Activated CD4-positive, alpha-beta T cell treated with anti-CD3 and anti-CD28 coated beads, Interleukin-2, amount 10 ng/mL, durations not matched to agents 24 days and 14 days (primary cell): Measurements from ENCODE around the gene CROCC2. TPM values are rescaled to one million over a fixed set of nuclear protein-coding genes. Genes with fewer than 3 reads are reported as not detected.

Experiments
- DNase-seq: peaks from one replicate; pipeline ENCODE4 v3.0.0; 2022
- H3K27ac Mint-ChIP-seq: one replicate; pipeline ENCODE4 v1.8.0; 2022; ENCODE audit warnings: mild to moderate bottlenecking, mixed read lengths
- H3K27me3 Mint-ChIP-seq: one replicate; pipeline ENCODE4 v1.8.0; 2022; ENCODE audit warnings: mixed read lengths
- H3K36me3 Mint-ChIP-seq: one replicate; pipeline ENCODE4 v1.8.0; 2022; ENCODE audit warnings: low read depth, mild to moderate bottlenecking, mixed read lengths
- H3K4me1 Mint-ChIP-seq: one replicate; pipeline ENCODE4 v1.8.0; 2021; ENCODE audit warnings: mixed read lengths
- H3K4me3 Mint-ChIP-seq: one replicate; pipeline ENCODE4 v1.8.0; 2022; ENCODE audit warnings: mild to moderate bottlenecking, moderate library complexity, mixed read lengths
- H3K9me3 Mint-ChIP-seq: one replicate; pipeline ENCODE4 v1.8.0; 2021; ENCODE audit warnings: mixed read lengths
- intact Hi-C: fragments of 100-400 bp; cut with micrococcal nuclease; formaldehyde crosslinking; loops from one replicate; pipeline ENCODE4 v1.15.1; 2023
- total RNA-seq: library from RNA; stranded (reverse); gene quantifications from 2 replicates; pipeline ENCODE4 v1.2.3, GENCODE V29; 2022

The CROCC2 gene
- total RNA-seq, 1 donor from 2014 or later, result not detected

GRCh38 chr2:240872317-240873097, 33.6 kb upstream of the CROCC2 start:
- DNase-seq, result no peak
- Mint-ChIP-seq H3K27ac (no peak overlapping the region), H3K36me3 (no peaks in the 10 kb centered on the region), H3K27me3 (no peaks in the 10 kb centered on the region), H3K4me3 (no peak overlapping the region), H3K9me3 (no peaks in the 10 kb centered on the region), H3K4me1 (no peaks in the 10 kb centered on the region)
- intact Hi-C loops, result no loop called here

DNA sequence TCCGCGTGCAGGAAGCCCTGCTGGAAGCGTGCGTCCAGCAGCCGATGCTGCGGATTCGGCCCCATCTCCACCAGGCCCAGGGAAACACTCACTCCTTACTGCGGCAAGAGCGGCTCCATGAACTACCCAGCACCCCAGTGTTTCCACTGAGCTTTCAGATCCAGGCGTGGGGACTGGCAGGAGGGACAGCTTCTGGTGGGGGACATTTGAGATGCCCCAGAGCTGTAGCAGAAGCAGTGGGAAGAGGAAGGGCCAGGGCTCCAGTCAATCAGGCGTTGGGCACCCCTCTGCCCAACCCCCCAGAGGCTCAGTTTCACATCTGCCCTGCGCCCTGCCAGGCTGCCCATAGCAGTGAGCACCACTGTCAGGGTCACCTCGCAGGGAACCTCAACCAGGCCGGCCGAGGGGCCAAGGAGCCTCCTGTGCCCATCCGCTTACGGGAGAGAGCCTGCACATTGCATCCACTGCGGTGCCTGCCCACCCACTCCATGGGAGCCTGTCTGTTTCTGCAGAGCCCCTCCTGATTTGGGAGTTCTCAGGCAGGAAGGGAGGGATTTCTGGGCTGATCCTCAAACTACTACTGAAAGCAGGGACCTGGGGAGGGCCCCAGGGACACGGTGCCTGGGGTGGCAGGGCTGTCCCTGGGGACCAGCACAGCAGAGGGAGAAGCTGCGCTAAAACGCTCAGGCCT, 32.9 kb upstream of the CROCC2 start:
- H3K27ac Mint-ChIP-seq, result no peak overlapping the region
- intact Hi-C loops, result no loop called here
- no peak overlapping the region for H3K4me3 Mint-ChIP-seq
- no peaks in the 10 kb centered on the region for H3K4me1 Mint-ChIP-seq
- no peaks in the 10 kb centered on the region for H3K9me3 Mint-ChIP-seq
- no peaks in the 10 kb centered on the region for H3K27me3 Mint-ChIP-seq
- no peaks in the 10 kb centered on the region for H3K36me3 Mint-ChIP-seq
- no peak for DNase-seq

DNA sequence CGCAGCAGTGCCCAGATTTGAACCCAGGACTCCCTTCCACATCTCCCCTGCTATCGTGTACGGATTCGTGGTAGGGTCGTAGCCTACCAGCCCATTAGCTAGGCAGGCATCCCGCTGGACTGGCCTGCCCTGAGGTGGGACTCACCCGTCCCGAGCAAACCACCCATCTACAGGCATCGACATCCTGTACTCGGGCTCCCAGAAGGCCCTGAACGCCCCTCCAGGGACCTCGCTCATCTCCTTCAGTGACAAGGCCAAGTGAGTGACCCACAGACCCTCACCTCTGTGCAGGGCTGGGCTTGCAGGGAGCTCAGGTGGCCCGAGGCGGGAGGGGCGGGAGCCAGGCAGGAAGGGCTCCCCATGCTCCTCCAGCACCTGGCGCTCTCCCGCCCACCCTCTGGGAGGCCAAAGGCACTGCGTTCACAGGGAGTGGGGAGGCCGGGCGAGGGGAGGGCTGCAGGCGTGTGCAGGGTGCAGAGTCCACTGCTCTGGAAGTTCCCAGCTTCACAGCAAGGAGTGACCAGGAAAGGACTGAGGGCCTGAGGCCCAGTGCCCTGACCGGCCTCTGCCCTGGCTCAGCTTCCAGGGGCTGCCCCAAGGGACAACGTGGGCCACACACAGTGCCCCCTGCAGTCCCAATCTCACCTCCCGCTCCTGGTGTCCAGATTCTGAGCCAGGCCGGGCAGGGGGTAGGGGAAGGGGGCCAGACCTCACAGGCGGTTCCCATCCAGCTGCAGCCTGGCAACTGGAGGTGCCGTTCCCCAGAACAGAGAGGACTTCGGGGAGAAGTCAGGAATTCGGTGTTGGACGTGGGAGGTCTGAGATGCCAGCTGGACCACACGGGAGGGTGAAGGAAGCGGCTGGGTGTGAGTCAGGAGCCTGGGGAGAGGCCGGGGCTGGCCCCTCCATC, 32.1 kb upstream of the CROCC2 start:
- no peaks in the 10 kb centered on the region for H3K9me3 Mint-ChIP-seq
- no peak overlapping the region for H3K27ac Mint-ChIP-seq
- no peaks in the 10 kb centered on the region for H3K36me3 Mint-ChIP-seq
- DNase-seq, result no peak
- intact Hi-C loops, result no loop called here
- no peaks in the 10 kb centered on the region for H3K27me3 Mint-ChIP-seq
- H3K4me3 Mint-ChIP-seq, result no peak overlapping the region
- no peaks in the 10 kb centered on the region for H3K4me1 Mint-ChIP-seq

- H3K27me3 Mint-ChIP-seq, result no peaks in the 10 kb centered on the region
- no peak overlapping the region for H3K4me3 Mint-ChIP-seq
- no peaks in the 10 kb centered on the region for H3K36me3 Mint-ChIP-seq
- no peaks in the 10 kb centered on the region for H3K4me1 Mint-ChIP-seq
- no peak for DNase-seq
- H3K9me3 Mint-ChIP-seq, result no peaks in the 10 kb centered on the region
- intact Hi-C loops, result no loop called here
- no peak overlapping the region for H3K27ac Mint-ChIP-seq
These were observed 31.4 kb upstream of the CROCC2 start for GRCh38 chr2:240874715-240875227.

DNA sequence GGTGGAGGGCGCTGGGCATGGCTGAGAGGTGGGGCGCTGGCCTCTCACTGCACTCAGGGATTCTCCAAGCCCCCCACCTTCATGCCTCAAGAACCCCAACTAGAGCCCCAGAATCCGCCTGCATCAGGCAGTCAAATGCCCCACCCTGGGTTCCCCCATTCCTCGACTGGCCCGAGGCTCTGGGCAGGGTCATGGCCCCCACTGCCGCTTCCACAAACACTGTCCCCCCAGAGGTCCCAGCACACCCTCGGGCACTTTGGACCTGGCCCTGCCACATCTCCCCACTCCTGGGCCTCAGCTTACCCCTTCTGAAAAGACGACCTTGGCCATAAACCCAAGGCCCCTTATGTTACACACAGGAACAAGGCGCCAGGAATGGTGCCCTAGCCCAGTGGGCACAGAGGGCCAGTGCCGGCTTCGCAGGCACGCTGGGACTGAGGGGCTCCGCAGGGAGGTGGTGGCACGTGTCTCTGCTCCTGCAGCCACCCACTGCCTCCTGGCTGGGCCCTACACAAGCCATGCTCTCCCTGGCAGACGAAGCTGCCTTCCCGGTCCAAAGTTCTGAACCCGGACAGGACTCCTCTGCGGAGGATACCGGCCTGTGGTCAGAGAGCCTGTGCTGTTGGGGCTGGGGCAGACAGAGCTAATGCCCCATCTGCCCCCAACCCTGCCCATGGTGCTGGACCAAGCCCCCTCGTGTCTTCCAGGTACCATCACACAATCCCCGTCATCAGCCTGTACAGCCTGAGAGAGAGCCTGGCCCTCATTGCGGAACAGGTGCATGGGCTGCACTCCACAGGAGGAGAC, 30.7 kb upstream of the CROCC2 start:
- Mint-ChIP-seq H3K4me3 (no peak overlapping the region), H3K36me3 (no peaks in the 10 kb centered on the region), H3K27ac (no peak overlapping the region), H3K9me3 (no peaks in the 10 kb centered on the region), H3K4me1 (no peaks in the 10 kb centered on the region), H3K27me3 (no peaks in the 10 kb centered on the region)
- intact Hi-C loops, result no loop called here
- no peak for DNase-seq

DNA sequence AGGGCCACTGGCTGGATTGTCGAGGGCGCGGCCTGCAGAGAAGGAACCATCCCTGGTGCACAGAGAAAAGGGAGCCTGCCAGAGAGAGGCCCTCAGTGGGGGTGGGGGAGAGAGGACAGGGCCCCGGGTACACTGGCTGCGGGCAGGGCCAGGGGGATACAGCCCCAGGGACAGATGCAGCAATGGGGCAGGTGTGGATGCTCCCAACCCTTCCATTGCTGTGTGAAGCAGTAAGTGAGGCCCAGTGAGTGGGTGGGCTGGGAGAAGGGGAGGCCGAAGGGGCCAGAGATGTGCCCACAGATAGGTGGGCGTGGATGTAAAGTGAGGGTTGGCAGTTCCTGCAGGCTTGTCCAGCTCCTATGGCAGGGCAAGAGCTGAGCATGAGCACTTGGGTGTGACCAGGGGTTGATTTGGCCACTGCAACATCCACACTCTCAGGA, 30.1 kb upstream of the CROCC2 start:
- Mint-ChIP-seq H3K27ac (no peak overlapping the region), H3K36me3 (no peaks in the 10 kb centered on the region), H3K4me3 (no peak overlapping the region), H3K4me1 (no peaks in the 10 kb centered on the region), H3K27me3 (no peaks in the 10 kb centered on the region), H3K9me3 (no peaks in the 10 kb centered on the region)
- intact Hi-C loops, result no loop called here
- no peak for DNase-seq

DNA sequence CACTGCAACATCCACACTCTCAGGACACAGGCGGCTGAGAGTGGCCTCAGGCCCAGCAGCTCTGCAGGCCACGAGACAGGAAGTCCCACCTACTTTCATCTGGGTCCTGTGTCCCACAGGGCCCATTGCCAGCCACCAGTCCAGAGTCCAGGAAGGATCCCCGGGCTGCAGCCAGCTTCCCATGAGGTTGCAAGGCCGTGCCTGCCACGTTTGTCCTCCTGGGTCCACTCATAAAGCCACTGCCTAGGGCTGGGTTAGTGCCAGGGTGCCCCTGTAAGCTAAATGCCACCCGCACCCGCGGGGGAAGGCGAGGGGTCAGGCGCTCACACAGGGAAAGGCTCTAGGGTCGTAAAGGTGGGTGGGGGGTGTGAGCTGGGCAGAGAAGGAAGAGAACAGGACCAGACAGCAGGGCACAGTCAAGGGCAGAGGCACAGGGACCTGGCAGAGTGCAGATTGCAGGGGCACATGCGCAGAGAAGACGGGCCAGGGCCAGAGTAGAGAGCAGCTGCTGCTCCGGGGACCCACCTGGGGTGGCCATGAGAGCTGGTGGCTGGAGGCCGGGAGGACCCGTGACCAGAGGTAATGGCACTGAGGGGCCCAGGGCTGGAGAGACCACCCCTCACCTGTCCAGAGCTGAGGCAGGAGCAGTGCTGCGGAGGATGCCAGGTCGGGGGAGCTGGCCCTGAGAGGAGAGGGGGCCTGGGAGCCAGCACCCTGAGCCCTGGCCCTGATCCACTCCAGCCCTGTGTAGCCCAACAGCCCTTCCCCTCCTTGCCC, 29.5 kb upstream of the CROCC2 start:
- H3K4me1 Mint-ChIP-seq, result no peaks in the 10 kb centered on the region

DNA sequence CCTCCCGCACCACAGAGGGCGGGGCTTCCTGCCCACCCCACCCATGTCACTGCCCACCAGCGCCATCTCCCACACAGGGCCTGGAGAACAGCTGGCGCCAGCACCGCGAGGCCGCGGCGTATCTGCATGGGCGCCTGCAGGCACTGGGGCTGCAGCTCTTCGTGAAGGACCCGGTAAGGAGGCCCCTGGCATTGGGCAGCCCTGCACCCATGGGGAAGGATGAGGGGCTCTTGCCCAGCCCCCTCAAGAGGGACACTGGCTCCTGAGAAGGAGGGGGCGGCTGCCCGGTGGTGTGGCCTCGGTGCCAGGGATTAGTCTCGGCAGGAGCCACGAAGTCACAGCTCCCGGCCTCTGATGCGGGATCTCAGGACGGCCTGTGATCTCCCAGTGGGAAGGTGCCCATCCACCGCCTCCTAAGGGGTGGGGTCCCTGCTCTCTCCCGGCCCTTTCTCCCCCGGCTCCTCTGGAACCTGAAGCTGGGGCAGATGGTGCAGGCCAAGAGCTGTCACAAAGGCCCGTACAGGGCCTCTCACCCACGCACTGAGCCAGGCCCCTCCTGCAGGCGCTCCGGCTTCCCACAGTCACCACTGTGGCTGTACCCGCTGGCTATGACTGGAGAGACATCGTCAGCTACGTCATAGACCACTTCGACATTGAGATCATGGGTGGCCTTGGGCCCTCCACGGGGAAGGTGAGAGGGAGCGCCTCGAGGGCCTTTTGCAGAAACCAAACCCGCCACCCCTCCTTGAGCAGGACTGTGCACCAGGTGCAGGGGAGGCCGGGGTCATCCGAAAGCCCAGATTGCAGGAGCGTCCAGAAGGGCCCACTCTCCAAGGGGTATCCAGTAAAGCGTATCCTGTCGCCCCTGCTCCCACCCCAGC, 28.4 kb upstream of the CROCC2 start:
- H3K36me3 Mint-ChIP-seq, result no peaks in the 10 kb centered on the region
- intact Hi-C loops, result no loop called here
- H3K4me1 Mint-ChIP-seq, result no peaks in the 10 kb centered on the region
- no peak overlapping the region for H3K27ac Mint-ChIP-seq
- no peak overlapping the region for H3K4me3 Mint-ChIP-seq
- no peak for DNase-seq
- H3K9me3 Mint-ChIP-seq, result no peaks in the 10 kb centered on the region
- peaks cover 8% of the 10 kb centered on the region for H3K27me3 Mint-ChIP-seq

More for the DNA sequence above, 29.5 kb upstream of the CROCC2 start:
- H3K27ac Mint-ChIP-seq, result no peak overlapping the region
- no peak overlapping the region for H3K4me3 Mint-ChIP-seq
- intact Hi-C loops, result no loop called here
- no peaks in the 10 kb centered on the region for H3K9me3 Mint-ChIP-seq
- no peaks in the 10 kb centered on the region for H3K36me3 Mint-ChIP-seq
- no peak for DNase-seq
- H3K27me3 Mint-ChIP-seq, result no peaks in the 10 kb centered on the region

DNA sequence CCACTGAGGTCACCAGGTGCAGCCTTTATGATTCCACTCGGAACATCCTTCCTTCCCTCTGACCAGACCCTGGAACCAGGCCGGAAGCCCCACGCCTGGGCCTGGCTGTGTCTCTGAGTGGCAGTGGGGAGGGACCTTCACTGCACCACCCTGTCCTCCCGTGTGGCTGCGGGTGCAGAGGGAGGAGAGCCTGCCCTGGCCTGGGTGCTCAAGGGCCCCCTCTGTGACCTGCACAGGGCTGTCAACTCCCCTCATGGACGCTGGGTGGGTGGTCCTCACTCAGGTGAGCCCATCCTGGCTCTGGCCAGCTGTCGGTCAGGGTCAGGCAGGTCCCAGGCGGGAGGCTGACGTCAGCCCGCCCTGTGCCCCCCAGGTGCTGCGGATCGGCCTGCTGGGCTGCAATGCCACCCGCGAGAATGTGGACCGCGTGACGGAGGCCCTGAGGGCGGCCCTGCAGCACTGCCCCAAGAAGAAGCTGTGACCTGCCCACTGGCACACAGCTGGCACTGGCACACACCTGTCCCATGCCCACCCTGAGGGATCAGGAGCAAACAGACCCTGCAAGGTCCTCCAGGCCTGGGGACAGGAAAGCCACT, 27.7 kb upstream of the CROCC2 start:
- Mint-ChIP-seq H3K36me3 (no peaks in the 10 kb centered on the region), H3K4me1 (no peaks in the 10 kb centered on the region), H3K4me3 (no peak overlapping the region), H3K27me3 (peaks cover 12% of the 10 kb centered on the region), H3K27ac (no peak overlapping the region), H3K9me3 (no peaks in the 10 kb centered on the region)
- intact Hi-C loops, result no loop called here
- no peak for DNase-seq

DNA sequence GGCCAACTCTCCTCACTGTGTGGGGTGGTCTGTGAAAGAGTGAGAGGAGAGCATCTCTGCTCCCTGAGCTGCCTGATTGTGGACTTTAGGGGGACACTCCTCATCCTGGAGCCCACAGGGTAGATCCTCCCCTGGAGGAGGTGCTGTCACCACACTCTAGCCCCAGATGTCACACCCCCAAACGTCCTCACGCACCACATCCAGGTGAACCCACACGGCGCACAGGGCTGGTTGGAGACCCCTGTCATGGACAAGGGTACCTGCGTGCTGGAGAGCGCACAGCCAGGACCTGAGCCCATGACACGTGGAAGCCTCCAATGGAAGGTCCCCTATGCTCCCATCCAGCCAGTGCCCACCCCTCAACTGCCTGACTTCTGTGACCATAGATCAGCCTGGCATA, 27.0 kb upstream of the CROCC2 start:
- Mint-ChIP-seq H3K27me3 (peaks cover 12% of the 10 kb centered on the region), H3K4me1 (no peaks in the 10 kb centered on the region), H3K9me3 (no peaks in the 10 kb centered on the region), H3K4me3 (no peak overlapping the region), H3K36me3 (no peaks in the 10 kb centered on the region), H3K27ac (no peak overlapping the region)
- DNase-seq, result no peak
- intact Hi-C loops, result no loop called here

- H3K9me3 Mint-ChIP-seq, result no peaks in the 10 kb centered on the region
- no peaks in the 10 kb centered on the region for H3K4me1 Mint-ChIP-seq
- no peak overlapping the region for H3K4me3 Mint-ChIP-seq
- H3K36me3 Mint-ChIP-seq, result no peaks in the 10 kb centered on the region
- intact Hi-C loops, result no loop called here
- no peak overlapping the region for H3K27ac Mint-ChIP-seq
- DNase-seq, result no peak
- H3K27me3 Mint-ChIP-seq, result peaks cover 12% of the 10 kb centered on the region
These were observed 24.2 kb upstream of the CROCC2 start for GRCh38 chr2:240881913-240882312.

DNA sequence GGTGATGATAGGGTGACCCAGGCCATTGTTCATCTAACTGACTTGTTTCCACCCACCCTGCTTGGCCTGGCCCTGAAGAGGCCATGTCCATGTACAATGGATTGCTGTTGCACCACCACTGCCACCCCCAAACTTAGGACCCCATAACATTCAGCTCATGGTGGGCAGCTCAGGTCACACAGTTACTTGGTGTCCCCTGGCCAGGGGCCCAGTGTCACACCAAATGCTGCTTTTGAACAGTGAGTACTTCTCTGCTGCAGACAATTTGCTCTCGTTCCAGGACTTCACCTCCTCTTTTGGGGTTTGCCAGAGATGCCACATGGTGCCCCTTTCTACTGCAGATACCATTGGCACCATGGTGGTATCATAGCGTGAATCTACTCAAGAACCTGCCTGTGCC, 21.9 kb upstream of the CROCC2 start:
- H3K4me3 Mint-ChIP-seq, result no peak overlapping the region
- no peak overlapping the region for H3K27ac Mint-ChIP-seq
- no peaks in the 10 kb centered on the region for H3K36me3 Mint-ChIP-seq
- H3K4me1 Mint-ChIP-seq, result no peaks in the 10 kb centered on the region
- no peaks in the 10 kb centered on the region for H3K9me3 Mint-ChIP-seq
- H3K27me3 Mint-ChIP-seq, result peaks cover 12% of the 10 kb centered on the region
- intact Hi-C loops, result no loop called here
- no peak for DNase-seq
